Right lung (tissue), 5 donors: Measurements from ENCODE around the gene MARK2. TPM values are rescaled to one million over a fixed set of nuclear protein-coding genes. Genes with fewer than 3 reads are reported as not detected.

Experiments used
- DNase-seq, 2 donors: peaks; one replicate each; pipeline ENCODE4 v3.0.0-alpha.2; 2013
- polyA plus RNA-seq, 5 donors: library from polyadenylated mRNA; unstranded; fragments of 120-200 nt; gene quantifications; one replicate each; pipeline versions ENCODE4 v1.2.1 to v1.2.3, GENCODE V29; 2013; ENCODE audit warnings: inconsistent platforms in 1 of 5, low replicate concordance in 1 of 5; ENCODE audit not compliant: insufficient read length in 5 of 5, insufficient read depth in 1 of 5

Gene MARK2
- polyA plus RNA-seq, 5 donors, result 27.0 to 35.1 (median 30.1) TPM

GRCh38 chr11:63826471-63827190 lies 12.3 kb upstream of the MARK2 start:
- DNase-seq, result no peak

- no peak for DNase-seq
Measured at GRCh38 chr11:63829823-63830489, 9.0 kb upstream of the MARK2 start.

GRCh38 chr11:63831326-63831725 lies 7.6 kb upstream of the MARK2 start:
- DNase-seq, result no peak

- DNase-seq, result no peak
Measured at GRCh38 chr11:63832336-63832735, 6.6 kb upstream of the MARK2 start.

DNA sequence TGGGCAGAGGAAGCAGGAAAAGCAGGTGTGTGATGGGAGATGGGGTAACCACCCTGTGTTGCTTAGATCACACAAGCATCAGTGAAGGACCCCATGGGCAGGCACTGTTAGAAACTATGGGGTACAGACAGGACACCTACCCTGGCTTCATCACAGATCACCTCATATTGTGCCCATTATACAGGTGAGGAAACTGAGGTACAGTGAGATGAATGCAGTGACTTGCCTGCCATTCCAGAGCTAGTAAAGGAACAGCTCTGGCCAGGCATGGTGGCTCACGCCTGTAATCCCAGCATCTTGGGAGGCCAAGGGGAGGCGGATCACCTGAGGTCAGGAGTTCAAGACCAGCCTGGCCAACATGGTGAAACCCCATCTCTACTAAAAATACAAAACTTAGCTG lies 5.9 kb upstream of the MARK2 start:
- DNase-seq, result no peak

DNA sequence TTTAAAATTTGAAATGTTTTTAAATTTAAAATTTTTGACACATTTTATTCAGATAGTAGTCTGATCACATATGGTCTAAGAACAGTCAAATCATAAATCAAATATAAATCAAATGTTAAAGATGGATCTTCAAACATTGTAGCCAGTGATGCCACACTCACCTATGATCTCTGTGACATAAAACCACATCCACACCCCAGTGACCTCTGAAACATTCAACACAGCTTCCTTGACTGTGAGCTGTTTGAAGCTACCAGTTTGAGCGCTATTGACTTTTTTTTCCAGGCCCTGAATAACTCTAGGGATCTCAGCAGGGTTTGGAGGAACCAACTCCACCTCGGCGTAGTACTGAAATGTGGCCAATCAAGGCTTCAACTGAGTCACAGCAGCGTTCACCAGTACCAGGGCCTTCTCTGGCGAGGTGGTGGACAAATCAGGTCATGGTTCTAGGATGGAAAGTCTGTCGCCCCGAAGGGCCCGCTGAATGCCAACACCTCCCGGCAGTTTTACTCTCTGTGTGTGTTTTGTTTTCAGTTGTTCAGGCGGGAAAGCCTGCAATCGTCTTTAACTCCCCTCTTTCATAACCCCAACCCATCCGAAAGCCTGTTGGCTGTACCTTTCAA lies 4.3 kb upstream of the MARK2 start:
- no peak for DNase-seq

GRCh38 chr11:63835158-63835545 lies 3.8 kb upstream of the MARK2 start:
- no peak for DNase-seq

DNA sequence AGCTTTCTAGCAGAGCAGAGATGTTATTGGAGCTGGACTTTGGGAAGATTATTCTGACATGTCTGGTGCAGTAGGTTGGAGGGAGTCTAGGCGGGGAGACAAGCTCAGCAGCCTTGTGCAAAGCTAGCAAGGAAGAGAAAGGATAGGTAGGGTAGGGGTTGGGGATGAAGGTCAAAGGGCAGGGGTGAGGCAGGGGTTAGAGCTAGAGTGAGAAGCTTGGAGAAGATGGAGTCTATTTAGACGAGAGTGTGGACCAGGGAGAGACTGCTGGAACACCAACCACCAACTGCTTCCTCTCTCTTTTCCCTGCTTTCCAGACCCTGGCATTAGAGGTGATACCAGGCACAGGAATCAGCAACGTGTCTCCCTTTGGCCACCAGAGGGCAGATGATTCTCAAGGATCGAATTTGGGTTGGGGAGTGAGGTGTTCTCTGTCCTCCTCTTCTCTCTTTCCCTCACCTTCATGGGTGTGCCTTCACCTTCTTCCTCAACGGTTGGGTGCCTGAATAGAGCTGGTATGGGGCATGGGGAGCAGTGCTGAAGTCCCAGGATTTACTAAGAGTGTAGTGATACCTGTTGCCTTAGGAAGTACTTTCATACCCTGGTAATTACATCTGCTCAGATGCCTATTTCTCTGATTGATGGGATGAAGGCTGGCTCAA lies 1.8 kb upstream of the MARK2 start:
- peak in 1 of 2 donors; percentile 63 for DNase-seq

GRCh38 chr11:63837739-63838138 lies 1.2 kb upstream of the MARK2 start:
- DNase-seq, result no peak

- DNase-seq, result no peak
Measured at GRCh38 chr11:63838150-63838677, 696 bp upstream of the MARK2 start.

GRCh38 chr11:63839508-63840355 lies 822 bp downstream of the MARK2 start:
- DNase-seq, result no peak

DNA sequence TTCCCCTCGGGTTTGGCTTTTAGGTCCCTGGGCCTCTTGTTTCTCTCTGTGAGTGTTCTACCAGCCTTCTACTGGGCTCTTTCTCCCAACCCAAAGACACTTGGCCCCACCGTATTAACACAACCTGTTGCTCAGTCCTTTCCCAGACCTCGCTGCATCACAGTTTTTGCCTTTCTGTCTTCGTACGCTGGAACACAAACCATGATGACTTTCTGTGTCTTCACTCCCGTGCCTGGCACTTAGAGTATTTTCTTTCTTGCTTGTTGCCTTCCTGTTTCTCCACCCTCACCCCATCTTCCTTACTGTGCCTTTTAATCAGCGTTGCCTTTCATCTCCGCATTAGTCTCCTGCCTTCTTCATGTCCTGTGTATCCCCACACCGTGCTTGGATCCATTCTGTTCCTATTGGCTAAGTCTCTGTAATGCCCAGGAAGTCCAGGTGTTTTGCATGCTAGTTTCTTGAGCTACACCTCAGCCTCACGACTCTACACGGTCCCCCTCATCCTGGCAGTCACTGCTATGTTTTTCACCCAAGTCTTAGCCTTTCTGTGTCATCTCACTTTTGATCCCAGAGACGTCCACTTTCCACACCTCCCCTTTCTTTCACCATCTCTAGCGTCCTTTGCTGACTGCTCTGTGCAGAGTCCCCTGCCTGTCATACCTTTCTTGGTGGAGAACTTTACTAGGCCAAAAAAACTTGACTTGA lies 1.6 kb downstream of the MARK2 start:
- no peak for DNase-seq

DNA sequence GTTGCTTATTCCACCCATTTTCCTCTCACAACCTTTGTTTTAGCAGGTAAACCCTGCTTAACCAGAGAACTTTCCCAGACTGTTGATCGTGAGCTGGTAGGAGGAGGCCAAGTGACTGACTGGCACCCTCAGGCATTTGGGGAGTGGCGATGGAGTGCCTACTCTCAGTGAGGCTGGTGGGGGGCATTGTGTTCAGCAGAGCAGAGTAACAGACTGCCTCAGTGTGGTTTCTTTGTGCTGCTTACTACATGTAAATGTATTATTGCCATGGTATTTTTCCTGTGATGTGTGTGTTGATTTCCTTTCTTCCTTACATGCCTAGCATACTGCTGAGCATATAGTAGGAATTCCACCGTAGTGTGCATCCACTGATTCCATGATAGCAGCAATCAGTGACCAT lies 2.6 kb downstream of the MARK2 start:
- DNase-seq, result no peak

GRCh38 chr11:63843041-63843440 lies 4.1 kb downstream of the MARK2 start:
- no peak for DNase-seq

DNA sequence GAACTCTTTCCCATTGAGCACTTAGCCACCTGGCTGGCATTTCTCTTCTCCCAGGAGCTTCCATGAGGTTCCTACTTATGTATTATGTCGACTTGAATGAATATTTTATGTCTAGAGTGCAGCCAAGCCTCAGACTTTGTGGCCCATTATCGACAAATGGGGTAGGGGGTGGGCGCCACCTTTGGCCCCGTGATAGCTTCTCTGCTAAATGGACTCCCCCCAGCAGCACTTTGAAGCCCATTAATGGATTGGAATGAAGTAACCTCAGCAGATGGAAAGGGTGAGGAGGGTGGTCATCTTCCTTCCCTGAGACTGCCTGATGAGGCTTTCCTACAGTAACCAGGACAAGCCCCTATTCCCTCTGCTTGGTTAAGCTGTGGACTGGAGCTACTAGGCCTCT lies 5.9 kb downstream of the MARK2 start:
- no peak for DNase-seq

DNA sequence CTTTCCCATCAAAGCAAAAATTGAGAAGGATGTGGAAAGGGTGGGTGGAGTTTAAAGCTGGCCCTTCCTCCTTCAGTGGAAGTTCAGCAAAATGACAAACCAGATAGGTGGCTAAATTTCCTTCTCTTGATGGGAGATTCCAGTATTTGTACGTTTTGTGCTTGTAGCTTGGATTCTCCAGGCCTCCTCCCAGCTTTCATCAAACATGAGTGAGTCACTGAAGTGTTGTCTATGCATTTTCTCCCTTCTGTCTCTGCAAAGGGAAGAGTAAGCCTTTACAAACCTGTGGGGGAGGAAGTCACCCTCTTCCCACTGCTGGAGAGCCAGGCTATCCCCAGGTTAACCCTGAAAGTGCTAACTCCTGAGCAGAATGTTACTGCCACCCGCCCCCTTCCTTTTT lies 6.4 kb downstream of the MARK2 start:
- DNase-seq, result no peak

DNA sequence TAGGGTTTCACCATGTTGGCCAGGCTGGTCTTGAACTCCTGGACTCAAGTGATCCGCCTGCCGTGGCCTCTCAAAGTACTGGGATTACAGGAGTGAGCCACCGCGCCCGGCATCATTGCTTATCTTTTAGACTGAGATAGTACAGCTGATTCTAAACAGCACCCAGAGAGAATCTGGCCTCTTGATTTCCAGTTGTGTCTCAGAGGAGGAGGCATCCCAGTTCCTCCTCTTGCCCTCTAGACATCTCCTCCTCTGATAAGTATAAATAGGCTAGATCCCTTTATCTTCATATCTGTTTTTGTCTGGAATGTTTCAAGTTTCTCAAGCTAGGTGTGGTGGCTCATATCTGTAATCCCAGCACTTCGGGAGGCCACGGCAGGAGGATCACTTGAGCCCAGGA lies 7.0 kb downstream of the MARK2 start:
- DNase-seq, result no peak

GRCh38 chr11:63846897-63847296 lies 8.0 kb downstream of the MARK2 start:
- no peak for DNase-seq

GRCh38 chr11:63847363-63847762 lies 8.5 kb downstream of the MARK2 start:
- no peak for DNase-seq

- DNase-seq, result no peak
Measured at GRCh38 chr11:63849691-63850090, 10.8 kb downstream of the MARK2 start.

DNA sequence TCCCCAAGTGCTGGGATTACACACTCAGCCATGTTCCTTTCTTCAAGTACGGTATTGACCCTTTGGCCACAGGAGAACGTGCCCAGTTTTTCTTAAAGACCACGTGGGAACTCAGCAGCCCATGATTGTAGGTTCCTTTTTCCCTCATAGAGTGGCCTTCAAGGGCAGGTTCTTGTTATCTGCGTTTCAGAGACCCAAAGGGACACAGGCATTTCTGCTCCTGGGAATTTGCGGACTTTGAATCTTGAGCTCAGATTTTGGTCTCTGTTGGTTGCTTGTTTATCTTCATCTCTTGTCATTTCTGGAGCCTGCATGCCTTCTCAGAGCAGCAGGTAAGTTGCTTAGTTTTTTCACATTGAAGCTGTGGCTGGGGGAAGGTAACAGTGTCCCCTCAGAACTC lies 12.0 kb downstream of the MARK2 start:
- DNase-seq, result no peak
